Measurements from ENCODE around the gene TMEM54.

GRCh38 chr1:32881871-32882850 lies 19.0 kb downstream of the TMEM54 start:
- no peak for TF ChIP-seq CTCF (IDR thresholded peaks at IDR 0.05; ENCODE audit: low read depth, low read length)
- TF ChIP-seq MYC (IDR thresholded peaks at IDR 0.05; ENCODE audit: low read depth, low read length): no peak
- no peak for TF ChIP-seq POLR2A (IDR thresholded peaks at IDR 0.05; ENCODE audit: extremely low read depth, insufficient read length)

Data from NB4 (cell line).